Esophagus squamous epithelium (tissue), 5 donors: ENCODE measurements around the gene RCSD1. TPM values are rescaled to one million over a fixed set of nuclear protein-coding genes. Genes with fewer than 3 reads are reported as not detected.

ENCODE experiments used
- DNase-seq: peaks from one replicate; lab custom pipeline; 2025; lab: John Stamatoyannopoulos, UW
- H3K27ac ChIP-seq, 4 donors: fragments of 200-600 bp; sonication (generic); one replicate each; pipeline ENCODE4 v1.5.1; 2016 to 2019; ENCODE audit warnings: mild to moderate bottlenecking in 1 of 4
- H3K27me3 ChIP-seq, 4 donors: fragments of 200-600 bp; sonication (generic); 1 replicate in 3 of 4; 2 replicates in 1 of 4; pipeline versions ENCODE4 v1.5.1 to v1.6.0; 2017 to 2021; ENCODE audit warnings: antibody characterized with exemption in 1 of 4
- H3K36me3 ChIP-seq, 3 donors: fragments of 200-600 bp; sonication (generic); one replicate each; pipeline ENCODE4 v1.5.1; 2016 to 2019
- H3K4me1 ChIP-seq, 3 donors: fragments of 200-600 bp; sonication (generic); one replicate each; pipeline ENCODE4 v1.5.1; 2017 to 2019
- H3K4me3 ChIP-seq, 4 donors: fragments of 200-600 bp; sonication (generic); 1 replicate in 3 of 4; 2 replicates in 1 of 4; pipeline ENCODE4 v1.5.1; 2016 to 2019; ENCODE audit warnings: mild to moderate bottlenecking in 2 of 4, moderate library complexity in 1 of 4
- H3K9me3 ChIP-seq, 3 donors: fragments of 200-600 bp; sonication (generic); one replicate each; pipeline ENCODE4 v1.5.1; 2016 to 2019
- CTCF ChIP-seq, 6 experiments: fragments of 450-650 bp in 4 of 6; fragments of 200-600 bp in 2 of 6; sonication (generic) in 2 of 6; IDR thresholded peaks; one replicate each; pipeline ENCODE4 v1.5.1; 2016 to 2019; ENCODE audit warnings: antibody characterized with exemption in 6 of 6, mild to moderate bottlenecking in 4 of 6, moderate library complexity in 4 of 6
- POLR2A ChIP-seq, 4 donors: fragments of 450-650 bp; IDR thresholded peaks; one replicate each; pipeline ENCODE4 v1.6.1; 2017; ENCODE audit warnings: antibody characterized with exemption in 4 of 4, mild to moderate bottlenecking in 4 of 4, moderate library complexity in 3 of 4
- WGBS, 2 donors: methylation state at CpG; one replicate each; pipeline ENCODE4 v1.1.5; 2018; 5-methylcytosine and 5-hydroxymethylcytosine counted together
- intact Hi-C: fragments of 100-400 bp; cut with DNase I; formaldehyde crosslinking; loops from one replicate; pipeline ENCODE4 v1.15.0; 2022
- total RNA-seq, 4 donors: library from RNA; depleted of rRNA; stranded (reverse); fragments of >200 nt; gene quantifications; one replicate each; pipeline ENCODE4 v1.1.0, GENCODE V29; 2016
- donor health status: DM: yes; HTN: yes; CAD: no.

RCSD1 gene
- total RNA-seq, 4 donors from 2014 or later: 1.2 to 17.7 (median 3.4) TPM

DNA sequence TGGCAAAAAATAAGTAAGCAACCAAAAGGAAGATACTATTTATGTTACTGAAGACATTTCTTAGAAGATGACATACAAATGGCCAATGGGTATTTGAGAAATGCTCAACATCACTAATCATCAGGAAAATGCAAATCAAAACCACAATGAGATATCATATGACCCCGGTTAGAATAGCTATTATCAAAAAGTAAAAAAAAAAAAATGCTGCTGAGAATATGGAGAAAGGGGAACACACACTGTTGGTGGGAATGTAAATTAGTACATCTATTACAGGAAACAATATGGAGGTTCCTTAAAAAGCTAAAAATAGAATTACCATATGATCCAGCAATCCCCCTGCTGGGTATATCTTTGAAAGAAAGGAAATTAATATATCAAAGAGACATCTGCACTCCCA lies 42.2 kb upstream of the RCSD1 start:
- H3K4me1 ChIP-seq: no peaks in the 10 kb centered on the region
- no peak overlapping the region for H3K27ac ChIP-seq
- intact Hi-C loops: no loop called here
- no peak for DNase-seq
- WGBS, 2 donors: 47 to 81% methylated on average over 1 of the region's 1 CpG
- H3K4me3 ChIP-seq: no peak overlapping the region
- H3K9me3 ChIP-seq: no peaks in the 10 kb centered on the region
- H3K27me3 ChIP-seq: no peaks in the 10 kb centered on the region
- no peaks in the 10 kb centered on the region for H3K36me3 ChIP-seq
- TF ChIP-seq POLR2A (IDR thresholded peaks at IDR 0.05) (no peak), CTCF (IDR thresholded peaks at IDR 0.05) (no peak)

- intact Hi-C loops: no loop called here
- H3K27me3 ChIP-seq: no peaks in the 10 kb centered on the region
- H3K4me1 ChIP-seq: no peaks in the 10 kb centered on the region
- WGBS, 2 donors: 59 to 85% methylated on average over 2 of the region's 2 CpGs
- TF ChIP-seq CTCF (IDR thresholded peaks at IDR 0.05) (no peak), POLR2A (IDR thresholded peaks at IDR 0.05) (no peak)
- no peaks in the 10 kb centered on the region for H3K9me3 ChIP-seq
- no peak for DNase-seq
- H3K27ac ChIP-seq: no peak overlapping the region
- H3K36me3 ChIP-seq: no peaks in the 10 kb centered on the region
- H3K4me3 ChIP-seq: no peak overlapping the region
These were observed 41.7 kb upstream of the RCSD1 start for GRCh38 chr1:167588361-167588760.

GRCh38 chr1:167592475-167592874 lies 37.6 kb upstream of the RCSD1 start:
- intact Hi-C loops: no loop called here
- Histone ChIP-seq H3K4me3 (no peak overlapping the region), H3K36me3 (no peaks in the 10 kb centered on the region), H3K4me1 (no peaks in the 10 kb centered on the region), H3K9me3 (no peaks in the 10 kb centered on the region), H3K27ac (no peak overlapping the region), H3K27me3 (no peaks in the 10 kb centered on the region)
- no peak for TF ChIP-seq POLR2A (IDR thresholded peaks at IDR 0.05)
- TF ChIP-seq CTCF (IDR thresholded peaks at IDR 0.05): no peak
- no peak for DNase-seq

DNA sequence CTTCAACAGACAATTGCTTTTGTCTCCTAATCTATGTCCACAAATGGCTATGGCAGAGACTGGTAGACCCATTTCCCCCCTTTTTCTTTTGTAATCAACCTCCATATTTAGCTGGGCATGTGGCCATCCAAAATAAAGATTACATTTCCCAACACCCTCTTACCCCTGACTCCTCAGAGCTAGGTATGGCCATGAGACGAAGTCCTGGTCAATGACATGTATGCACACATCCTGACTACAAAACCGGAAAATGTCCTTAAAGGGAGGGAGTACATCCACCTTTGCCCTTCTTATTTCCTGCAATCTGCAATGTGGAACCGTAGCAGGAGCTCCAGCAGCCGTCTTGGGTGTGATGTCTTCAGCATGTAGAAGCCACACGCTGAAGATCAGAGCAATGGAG lies 36.2 kb upstream of the RCSD1 start:
- H3K36me3 ChIP-seq: no peaks in the 10 kb centered on the region
- TF ChIP-seq POLR2A (IDR thresholded peaks at IDR 0.05) (no peak), CTCF (IDR thresholded peaks at IDR 0.05) (no peak)
- no peak overlapping the region for H3K4me3 ChIP-seq
- 79 to 80% methylated on average over 5 of the region's 5 CpGs for WGBS, 2 donors
- no peaks in the 10 kb centered on the region for H3K4me1 ChIP-seq
- no peaks in the 10 kb centered on the region for H3K27me3 ChIP-seq
- no peak overlapping the region for H3K27ac ChIP-seq
- no peak for DNase-seq
- no peaks in the 10 kb centered on the region for H3K9me3 ChIP-seq
- intact Hi-C loops: no loop called here

DNA sequence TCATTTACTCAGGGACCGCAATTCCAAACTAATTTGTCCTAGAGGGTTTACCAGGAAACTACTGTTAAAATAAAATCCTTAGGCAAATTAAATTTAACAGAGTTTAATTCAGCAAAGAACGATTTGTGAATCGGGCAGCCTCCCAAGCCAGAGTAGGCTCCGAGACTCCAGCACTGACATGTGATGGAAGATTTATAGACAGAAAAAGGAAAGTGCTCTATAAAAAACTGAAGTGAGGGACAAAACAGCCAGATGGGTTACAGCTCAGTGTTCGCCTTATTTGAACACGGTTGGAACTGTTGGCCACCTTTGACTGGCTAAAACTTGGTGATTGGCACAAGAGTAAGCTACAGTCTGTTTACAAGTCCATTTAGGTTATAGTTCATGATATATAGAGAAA lies 35.2 kb upstream of the RCSD1 start:
- WGBS, 2 donors: 31 to 61% methylated on average over 6 of the region's 6 CpGs
- peaks cover 0 to under 1% (median 0%) of the 10 kb centered on the region in 3 donors for H3K4me1 ChIP-seq
- intact Hi-C loops: no loop called here
- H3K4me3 ChIP-seq: no peak overlapping the region
- H3K27ac ChIP-seq: no peak overlapping the region
- H3K27me3 ChIP-seq: no peaks in the 10 kb centered on the region
- no peaks in the 10 kb centered on the region for H3K9me3 ChIP-seq
- H3K36me3 ChIP-seq: no peaks in the 10 kb centered on the region
- no peak for DNase-seq
- TF ChIP-seq POLR2A (IDR thresholded peaks at IDR 0.05): no peak
- TF ChIP-seq CTCF (IDR thresholded peaks at IDR 0.05): no peak
